ENCODE results near the gene EEF1A2.

EEF1A2 gene

GRCh38 chr20:63508072-63508768 lies 9.3 kb upstream of the EEF1A2 start:
- no peak for DNase-seq (ENCODE audit: extremely low read depth, low read depth)
- TF ChIP-seq, protein P1, sequence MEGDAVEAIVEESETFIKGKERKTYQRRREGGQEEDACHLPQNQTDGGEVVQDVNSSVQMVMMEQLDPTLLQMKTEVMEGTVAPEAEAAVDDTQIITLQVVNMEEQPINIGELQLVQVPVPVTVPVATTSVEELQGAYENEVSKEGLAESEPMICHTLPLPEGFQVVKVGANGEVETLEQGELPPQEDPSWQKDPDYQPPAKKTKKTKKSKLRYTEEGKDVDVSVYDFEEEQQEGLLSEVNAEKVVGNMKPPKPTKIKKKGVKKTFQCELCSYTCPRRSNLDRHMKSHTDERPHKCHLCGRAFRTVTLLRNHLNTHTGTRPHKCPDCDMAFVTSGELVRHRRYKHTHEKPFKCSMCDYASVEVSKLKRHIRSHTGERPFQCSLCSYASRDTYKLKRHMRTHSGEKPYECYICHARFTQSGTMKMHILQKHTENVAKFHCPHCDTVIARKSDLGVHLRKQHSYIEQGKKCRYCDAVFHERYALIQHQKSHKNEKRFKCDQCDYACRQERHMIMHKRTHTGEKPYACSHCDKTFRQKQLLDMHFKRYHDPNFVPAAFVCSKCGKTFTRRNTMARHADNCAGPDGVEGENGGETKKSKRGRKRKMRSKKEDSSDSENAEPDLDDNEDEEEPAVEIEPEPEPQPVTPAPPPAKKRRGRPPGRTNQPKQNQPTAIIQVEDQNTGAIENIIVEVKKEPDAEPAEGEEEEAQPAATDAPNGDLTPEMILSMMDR (IDR thresholded peaks at IDR 0.05; ENCODE audit: low read depth, low read length), result no peak

DNA sequence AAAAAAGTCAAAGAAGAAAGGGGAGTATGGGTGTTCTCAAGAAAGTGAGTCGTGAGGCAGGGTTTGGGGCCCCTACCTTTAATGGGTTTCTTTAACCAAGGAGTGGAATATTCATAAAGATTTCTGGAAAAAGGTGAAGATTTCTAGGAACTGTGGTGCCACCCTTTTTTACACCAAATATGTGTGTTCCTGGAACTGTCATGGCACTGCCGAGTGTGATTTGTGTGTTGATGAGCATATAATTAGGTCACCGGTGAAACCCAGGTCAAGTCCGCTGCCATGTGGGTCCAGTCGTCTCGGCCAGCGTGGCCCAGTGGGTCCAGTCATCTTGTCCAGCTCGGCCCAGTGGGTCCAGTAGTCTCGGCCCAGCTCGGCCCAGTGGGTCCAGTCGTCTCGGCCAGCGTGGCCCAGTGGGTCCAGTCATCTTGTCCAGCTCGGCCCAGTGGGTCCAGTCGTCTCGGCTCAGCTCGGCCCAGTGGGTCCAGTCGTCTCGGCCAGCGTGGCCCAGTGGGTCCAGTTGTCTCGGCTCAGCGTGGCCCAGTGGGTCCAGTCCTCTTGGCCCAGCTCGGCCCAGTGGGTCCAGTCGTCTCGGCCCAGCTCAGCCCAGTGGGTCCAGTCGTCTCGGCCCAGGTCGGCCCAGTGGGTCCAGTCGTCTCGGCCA lies 8.3 kb upstream of the EEF1A2 start:
- TF ChIP-seq, protein P1 (IDR thresholded peaks at IDR 0.05; ENCODE audit: low read depth, low read length), result no peak
- no peak for DNase-seq (ENCODE audit: extremely low read depth, low read depth)

DNA sequence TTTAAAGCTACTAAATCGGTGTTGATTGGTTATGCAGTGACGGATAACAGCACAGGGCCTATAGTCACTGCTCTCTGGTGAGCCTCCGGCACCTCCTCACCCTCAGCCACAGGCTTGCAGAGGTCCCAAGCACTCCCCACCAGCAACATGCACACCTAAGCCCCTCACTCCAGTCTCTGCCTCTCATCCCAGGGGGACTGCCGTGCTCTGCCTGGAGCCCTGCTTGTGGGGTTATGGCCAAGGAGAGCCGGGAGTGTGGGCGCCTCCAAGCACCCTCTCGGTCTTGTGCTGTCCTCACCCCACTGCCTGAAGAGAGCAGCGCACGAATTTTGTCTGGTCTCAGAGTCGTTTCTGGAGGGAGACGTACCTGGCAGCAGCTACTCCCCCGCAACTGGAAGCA lies 6.8 kb upstream of the EEF1A2 start:
- no peak for DNase-seq (ENCODE audit: extremely low read depth, low read depth)
- TF ChIP-seq, protein P1 (IDR thresholded peaks at IDR 0.05; ENCODE audit: low read depth, low read length), result no peak

GRCh38 chr20:63505281-63505680 lies 6.4 kb upstream of the EEF1A2 start:
- TF ChIP-seq, protein P1 (IDR thresholded peaks at IDR 0.05; ENCODE audit: low read depth, low read length), result no peak
- no peak for DNase-seq (ENCODE audit: extremely low read depth, low read depth)

- TF ChIP-seq, protein P1 (IDR thresholded peaks at IDR 0.05; ENCODE audit: low read depth, low read length), result no peak
- DNase-seq (ENCODE audit: extremely low read depth, low read depth), result no peak
Measured at GRCh38 chr20:63504642-63505041, 5.8 kb upstream of the EEF1A2 start.

DNA sequence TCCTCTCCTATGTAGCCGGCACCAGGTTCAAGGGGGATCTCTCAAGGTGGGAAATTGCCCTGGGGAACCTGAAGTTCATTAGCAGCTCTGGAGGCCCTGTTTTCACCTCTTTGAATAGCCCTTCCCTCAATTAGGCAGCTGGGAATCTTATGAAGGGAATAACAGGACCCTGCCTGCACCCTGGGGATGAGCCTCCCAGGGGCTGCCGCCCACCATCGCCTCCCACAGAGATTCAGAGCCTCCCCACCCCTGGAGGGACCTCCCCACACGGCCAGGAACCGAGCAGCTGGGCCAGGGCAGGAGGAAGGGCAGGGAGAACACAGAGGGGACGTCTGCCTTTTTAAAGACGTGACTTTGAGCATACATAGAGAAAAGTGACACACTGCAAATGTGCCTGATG lies 4.6 kb upstream of the EEF1A2 start:
- DNase-seq (ENCODE audit: extremely low read depth, low read depth), result no peak
- TF ChIP-seq, protein P1 (IDR thresholded peaks at IDR 0.05; ENCODE audit: low read depth, low read length), result no peak

GRCh38 chr20:63502671-63503172 lies 3.8 kb upstream of the EEF1A2 start:
- DNase-seq (ENCODE audit: extremely low read depth, low read depth), result no peak
- TF ChIP-seq, protein P1 (IDR thresholded peaks at IDR 0.05; ENCODE audit: low read depth, low read length), result no peak
